HG02884 (cell line): ENCODE measurements around the gene NR3C1.

ENCODE experiments used
- ATAC-seq: cut with Tn5 transposase; IDR thresholded peaks from one replicate; pipeline ENCODE4 v1.9.1; 2021; ENCODE audit warnings: mild to moderate bottlenecking, moderate library complexity; ENCODE audit not compliant: unreplicated experiment

Gene NR3C1

GRCh38 chr5:143239882-143240518 is 163.5 kb downstream of the NR3C1 start:
- ATAC-seq, result no peak

- no peak for ATAC-seq
Observed at GRCh38 chr5:143238620-143239019, 164.9 kb downstream of the NR3C1 start.

- no peak for ATAC-seq
Observed at GRCh38 chr5:143237664-143238063, 165.8 kb downstream of the NR3C1 start.

GRCh38 chr5:143236682-143237081 is 166.8 kb downstream of the NR3C1 start:
- no peak for ATAC-seq

- ATAC-seq, result no peak
Observed at GRCh38 chr5:143235423-143235822, 168.1 kb downstream of the NR3C1 start.

GRCh38 chr5:143234162-143234842 is 169.2 kb downstream of the NR3C1 start:
- no peak for ATAC-seq

GRCh38 chr5:143233031-143233430 is 170.5 kb downstream of the NR3C1 start:
- ATAC-seq, result no peak

- no peak for ATAC-seq
Observed at GRCh38 chr5:143231973-143232812, 171.3 kb downstream of the NR3C1 start.

GRCh38 chr5:143231416-143231815 is 172.1 kb downstream of the NR3C1 start:
- ATAC-seq, result no peak

GRCh38 chr5:143230676-143230996 is 172.8 kb downstream of the NR3C1 start:
- no peak for ATAC-seq

- ATAC-seq, result peak; percentile 95
Observed at GRCh38 chr5:143229896-143230675, 173.4 kb downstream of the NR3C1 start.

- ATAC-seq, result peak; percentile 38
Observed at GRCh38 chr5:143229426-143229895, 174.0 kb downstream of the NR3C1 start.

- no peak for ATAC-seq
Observed at GRCh38 chr5:143228597-143229293, 174.7 kb downstream of the NR3C1 start.
